Measurements from ENCODE around the gene TMEM178B.

DNA sequence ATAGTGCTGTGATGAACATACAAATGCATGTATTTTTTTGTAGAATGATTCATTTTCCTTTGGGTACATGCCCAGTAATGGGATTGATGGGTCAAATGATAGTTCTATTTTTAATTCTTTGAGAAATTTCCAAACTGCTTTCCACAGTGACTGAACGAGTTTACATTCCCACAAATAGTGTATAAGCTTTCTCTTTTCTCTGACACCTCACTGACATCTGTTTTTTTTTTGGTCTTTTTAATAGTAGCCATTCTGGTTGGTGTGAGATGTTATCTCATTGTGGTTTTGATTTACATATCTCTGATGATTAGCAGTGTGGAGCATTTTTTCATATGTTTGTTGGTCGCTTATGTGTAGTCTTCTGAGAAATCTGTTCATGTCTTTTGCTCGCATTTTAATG lies 282.3 kb downstream of the TMEM178B start:
- TF ChIP-seq POLR2AphosphoS5 (IDR thresholded peaks at IDR 0.05; ENCODE audit: borderline replicate concordance, low read depth, low read length) (no peak), FOXP2 (optimal IDR thresholded peaks at IDR 0.05; ENCODE audit: control extremely low read depth, extremely low read length, insufficient read depth) (no peak), EZH2 (IDR thresholded peaks at IDR 0.05) (no peak)
